Right lobe of liver (tissue), 4 donors: ENCODE measurements around the gene NBEA.

ENCODE experiments used
- POLR2A ChIP-seq: fragments of 450-650 bp; IDR thresholded peaks from one replicate; pipeline ENCODE4 v1.6.1; 2017; ENCODE audit warnings: antibody characterized with exemption, mild to moderate bottlenecking
- TF ChIP-seq, protein P1 (sequence below), 4 donors: fragments of 200-600 bp in 3 of 4; fragments of 450-650 bp in 1 of 4; IDR thresholded peaks; one replicate each; pipeline versions ENCODE4 v1.5.1 to v1.8.0; 2016 to 2022; ENCODE audit warnings: antibody characterized with exemption in 4 of 4, mild to moderate bottlenecking in 2 of 4
- donor health status: DM: no; HTN: no; CAD: no.
- donor health status: DM: no; HTN: no; CAD: no.
- donor health status: DM: no; HTN: yes; CAD: no.

DNA sequence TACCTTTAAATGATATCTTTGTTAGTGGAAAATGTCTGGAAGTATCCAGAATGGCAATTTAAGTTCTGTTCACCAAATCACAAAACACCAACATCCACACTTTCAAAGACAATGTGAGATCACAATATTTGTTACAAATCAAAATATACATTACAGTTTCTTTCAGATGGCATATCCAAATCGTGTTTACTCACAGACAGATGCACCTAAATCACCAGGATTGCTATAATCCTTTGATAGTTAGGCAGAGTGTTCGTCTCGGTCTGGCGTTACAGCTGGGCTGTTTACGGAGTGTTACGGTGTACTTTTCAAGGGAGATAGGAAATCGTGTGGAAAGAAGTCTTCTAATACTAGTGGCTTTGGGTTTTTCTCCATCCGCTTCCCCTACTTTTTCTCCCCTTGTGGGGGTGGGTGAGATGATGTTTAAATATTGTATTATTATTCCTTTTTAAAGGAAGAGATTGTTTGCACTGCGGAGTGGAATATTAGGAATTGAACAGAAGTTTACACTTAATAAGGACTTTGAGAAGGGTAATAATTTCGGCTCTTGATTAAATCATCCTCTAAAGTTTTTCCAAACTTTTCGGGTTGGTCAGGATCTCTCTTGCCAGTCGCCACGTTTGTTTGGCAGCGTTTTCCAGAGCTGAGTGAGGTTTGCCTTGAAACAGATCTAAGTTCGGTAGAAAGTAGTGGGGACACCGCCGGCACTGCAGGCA, 532.6 kb downstream of the NBEA start:
- no peak for TF ChIP-seq POLR2A
- TF ChIP-seq, protein P1, sequence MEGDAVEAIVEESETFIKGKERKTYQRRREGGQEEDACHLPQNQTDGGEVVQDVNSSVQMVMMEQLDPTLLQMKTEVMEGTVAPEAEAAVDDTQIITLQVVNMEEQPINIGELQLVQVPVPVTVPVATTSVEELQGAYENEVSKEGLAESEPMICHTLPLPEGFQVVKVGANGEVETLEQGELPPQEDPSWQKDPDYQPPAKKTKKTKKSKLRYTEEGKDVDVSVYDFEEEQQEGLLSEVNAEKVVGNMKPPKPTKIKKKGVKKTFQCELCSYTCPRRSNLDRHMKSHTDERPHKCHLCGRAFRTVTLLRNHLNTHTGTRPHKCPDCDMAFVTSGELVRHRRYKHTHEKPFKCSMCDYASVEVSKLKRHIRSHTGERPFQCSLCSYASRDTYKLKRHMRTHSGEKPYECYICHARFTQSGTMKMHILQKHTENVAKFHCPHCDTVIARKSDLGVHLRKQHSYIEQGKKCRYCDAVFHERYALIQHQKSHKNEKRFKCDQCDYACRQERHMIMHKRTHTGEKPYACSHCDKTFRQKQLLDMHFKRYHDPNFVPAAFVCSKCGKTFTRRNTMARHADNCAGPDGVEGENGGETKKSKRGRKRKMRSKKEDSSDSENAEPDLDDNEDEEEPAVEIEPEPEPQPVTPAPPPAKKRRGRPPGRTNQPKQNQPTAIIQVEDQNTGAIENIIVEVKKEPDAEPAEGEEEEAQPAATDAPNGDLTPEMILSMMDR (IDR thresholded peaks at IDR 0.05), result no peak
